Measurements from ENCODE around the gene SEC16B.
A peak's percentile ranks its signal among the peaks of the same experiment; 100 is the strongest.

Gene SEC16B

DNA sequence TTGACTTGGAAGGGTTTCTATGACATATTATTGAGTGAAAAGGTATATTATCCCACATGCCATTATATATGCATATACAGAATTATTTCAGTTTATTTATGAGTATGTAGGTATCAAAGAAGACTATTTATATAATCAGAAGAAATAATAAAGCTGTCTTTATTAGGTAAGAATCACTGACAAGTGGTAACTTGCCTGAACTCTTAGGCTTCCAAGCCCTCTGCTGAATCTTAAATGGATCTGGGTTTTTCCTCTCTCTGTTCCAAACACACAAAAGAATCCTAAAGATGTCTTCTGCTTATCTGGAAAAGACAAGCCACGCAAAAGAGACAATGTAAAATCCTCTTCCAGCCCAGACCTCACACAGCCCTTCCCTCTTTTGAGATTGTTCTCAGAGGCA lies 14.9 kb upstream of the SEC16B start:
- TF ChIP-seq, protein P1, sequence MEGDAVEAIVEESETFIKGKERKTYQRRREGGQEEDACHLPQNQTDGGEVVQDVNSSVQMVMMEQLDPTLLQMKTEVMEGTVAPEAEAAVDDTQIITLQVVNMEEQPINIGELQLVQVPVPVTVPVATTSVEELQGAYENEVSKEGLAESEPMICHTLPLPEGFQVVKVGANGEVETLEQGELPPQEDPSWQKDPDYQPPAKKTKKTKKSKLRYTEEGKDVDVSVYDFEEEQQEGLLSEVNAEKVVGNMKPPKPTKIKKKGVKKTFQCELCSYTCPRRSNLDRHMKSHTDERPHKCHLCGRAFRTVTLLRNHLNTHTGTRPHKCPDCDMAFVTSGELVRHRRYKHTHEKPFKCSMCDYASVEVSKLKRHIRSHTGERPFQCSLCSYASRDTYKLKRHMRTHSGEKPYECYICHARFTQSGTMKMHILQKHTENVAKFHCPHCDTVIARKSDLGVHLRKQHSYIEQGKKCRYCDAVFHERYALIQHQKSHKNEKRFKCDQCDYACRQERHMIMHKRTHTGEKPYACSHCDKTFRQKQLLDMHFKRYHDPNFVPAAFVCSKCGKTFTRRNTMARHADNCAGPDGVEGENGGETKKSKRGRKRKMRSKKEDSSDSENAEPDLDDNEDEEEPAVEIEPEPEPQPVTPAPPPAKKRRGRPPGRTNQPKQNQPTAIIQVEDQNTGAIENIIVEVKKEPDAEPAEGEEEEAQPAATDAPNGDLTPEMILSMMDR (IDR thresholded peaks at IDR 0.05; ENCODE audit: low read depth, low read length), result no peak
- no peak overlapping the region for H3K4me3 ChIP-seq (ENCODE audit: low read depth, low read length)

DNA sequence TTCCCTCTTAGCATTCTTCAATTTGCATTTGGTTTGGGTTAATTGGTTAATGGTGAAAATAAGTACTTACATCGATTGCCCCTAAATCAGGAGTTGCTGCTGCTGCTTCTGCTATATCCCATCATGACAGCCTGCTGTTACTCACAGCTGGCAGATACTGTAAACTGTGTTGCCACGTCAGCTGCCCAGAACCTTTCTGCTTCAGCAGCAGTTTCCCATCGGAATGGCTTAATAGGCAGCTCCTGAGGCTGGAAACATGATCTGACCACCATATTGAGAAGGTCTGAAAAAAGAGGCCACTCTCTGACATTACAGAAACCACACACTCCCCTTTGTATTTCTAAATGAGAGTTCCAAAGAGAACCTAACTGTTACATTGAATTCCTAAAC lies 14.3 kb upstream of the SEC16B start:
- TF ChIP-seq, protein P1 (IDR thresholded peaks at IDR 0.05; ENCODE audit: low read depth, low read length), result no peak
- peak overlapping the region; percentile 43 for H3K4me3 ChIP-seq (ENCODE audit: low read depth, low read length)

DNA sequence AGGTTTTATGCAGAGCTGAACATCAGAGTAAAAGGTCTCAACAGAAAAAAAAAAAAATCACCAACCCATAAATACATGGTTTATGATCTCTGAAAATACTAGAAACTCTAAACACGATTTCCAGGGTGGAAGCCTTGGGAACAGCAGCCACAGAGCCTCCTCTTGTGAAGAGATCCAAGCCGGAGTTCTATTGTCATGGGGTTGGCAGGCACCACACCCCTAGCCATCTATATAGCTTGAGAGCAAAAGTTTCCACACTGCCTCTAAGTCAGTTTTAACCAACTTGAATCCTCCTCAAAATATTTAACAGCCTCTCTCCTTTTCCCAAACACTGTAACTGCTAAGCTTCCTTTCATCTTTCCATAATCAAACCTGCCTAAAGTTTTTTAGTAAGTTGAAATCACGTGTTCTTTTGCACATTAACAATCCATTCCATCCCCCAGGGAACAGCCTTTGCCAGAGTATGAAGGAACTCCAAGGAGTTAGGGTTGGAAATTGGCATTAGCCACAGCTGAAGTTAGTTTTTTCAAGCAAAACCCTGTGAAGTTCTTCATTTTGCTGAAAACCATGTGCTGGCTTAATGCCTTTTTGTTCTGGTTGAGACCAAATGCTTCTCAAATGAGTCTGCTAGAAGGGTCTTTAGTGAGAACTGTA lies 13.8 kb upstream of the SEC16B start:
- H3K4me3 ChIP-seq (ENCODE audit: low read depth, low read length), result peak overlapping the region; percentile 43

DNA sequence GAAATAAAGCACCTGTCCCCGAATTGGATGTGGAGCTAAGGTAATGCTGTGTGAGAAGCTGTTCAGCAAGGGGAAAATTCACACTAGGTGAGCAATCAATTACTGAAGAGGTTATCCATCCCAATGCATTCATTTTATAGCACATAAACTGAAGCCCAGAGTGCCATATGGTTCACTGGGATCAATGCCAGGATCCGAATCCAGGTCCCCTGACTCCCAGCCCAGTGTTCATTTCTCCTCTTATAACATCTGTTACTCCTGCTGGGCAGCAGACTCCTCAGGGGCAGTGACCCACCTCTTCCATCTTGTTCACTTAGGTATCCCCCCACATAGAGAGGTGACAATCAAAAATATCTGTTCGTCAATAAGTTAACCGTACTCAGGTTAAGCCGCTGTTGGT lies 13.2 kb upstream of the SEC16B start:
- H3K4me3 ChIP-seq (ENCODE audit: low read depth, low read length), result no peak overlapping the region
- TF ChIP-seq, protein P1 (IDR thresholded peaks at IDR 0.05; ENCODE audit: low read depth, low read length), result no peak

More for the DNA sequence above, 13.8 kb upstream of the SEC16B start:
- TF ChIP-seq, protein P1 (IDR thresholded peaks at IDR 0.05; ENCODE audit: low read depth, low read length), result no peak

DNA sequence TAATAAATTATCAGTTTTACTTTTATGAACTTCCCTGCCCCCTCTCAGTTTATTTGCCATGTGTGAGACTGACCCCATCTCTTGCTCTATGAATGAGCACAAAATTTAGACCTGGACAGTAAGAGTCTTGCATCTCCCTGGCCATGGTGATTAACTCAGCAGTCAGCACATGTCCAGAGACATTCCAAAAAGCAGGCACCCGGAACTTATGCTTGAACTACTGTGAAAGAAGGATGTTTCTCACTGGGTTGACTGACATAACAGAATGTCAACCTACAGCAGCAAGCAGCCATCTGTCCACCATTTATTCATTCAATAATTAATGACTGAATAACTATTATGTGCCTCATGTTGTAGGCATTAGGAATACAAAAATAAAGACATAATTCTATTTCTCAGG lies 11.3 kb upstream of the SEC16B start:
- TF ChIP-seq, protein P1 (IDR thresholded peaks at IDR 0.05; ENCODE audit: low read depth, low read length), result no peak
- H3K4me3 ChIP-seq (ENCODE audit: low read depth, low read length), result no peak overlapping the region

DNA sequence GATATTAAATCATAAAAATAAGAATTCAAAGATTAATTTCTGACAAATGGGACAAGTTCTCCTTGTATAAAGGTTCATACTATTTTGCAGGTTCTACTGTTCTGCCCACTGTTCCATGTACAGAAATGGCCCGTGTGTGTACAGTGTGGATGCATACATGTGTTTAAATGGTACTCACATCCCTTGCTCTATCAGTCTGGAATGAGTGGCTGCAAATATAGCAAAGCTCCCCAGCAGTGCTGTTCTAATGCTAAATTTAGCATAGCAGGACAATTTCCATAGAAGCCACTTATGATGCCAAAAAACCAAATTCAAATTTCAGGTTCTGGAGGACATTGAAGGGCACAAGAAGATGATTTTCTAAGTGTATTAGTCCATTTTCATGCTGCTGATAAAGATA lies 9.4 kb upstream of the SEC16B start:
- no peak overlapping the region for H3K4me3 ChIP-seq (ENCODE audit: low read depth, low read length)
- TF ChIP-seq, protein P1 (IDR thresholded peaks at IDR 0.05; ENCODE audit: low read depth, low read length), result no peak

DNA sequence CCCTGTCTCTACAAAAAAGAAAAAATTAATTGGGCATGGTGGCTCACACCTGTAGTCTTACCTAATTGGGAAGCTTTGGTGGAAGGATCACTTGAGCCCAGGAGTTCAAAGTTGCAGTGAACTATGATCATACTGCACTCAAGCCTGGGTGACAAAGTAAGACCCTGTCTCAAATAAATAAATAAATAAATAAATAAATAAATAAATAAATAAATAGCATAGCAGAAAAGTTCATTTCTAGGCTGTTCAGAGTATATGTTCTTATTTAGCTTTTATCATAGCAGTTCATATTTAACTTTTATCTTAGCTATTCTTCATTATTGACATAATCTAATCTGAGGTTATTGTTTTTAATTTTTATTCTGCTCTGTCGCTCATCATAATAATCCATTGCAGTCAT lies 8.7 kb upstream of the SEC16B start:
- TF ChIP-seq, protein P1 (IDR thresholded peaks at IDR 0.05; ENCODE audit: low read depth, low read length), result no peak
- no peak overlapping the region for H3K4me3 ChIP-seq (ENCODE audit: low read depth, low read length)

Measured in WI38 (cell line).